Panc1 (cell line): Measurements from ENCODE around the gene DDX53.

Experiments
- SIN3A ChIP-seq: IDR thresholded peaks from 2 replicates; pipeline ENCODE4 v1.6.1; 2012; ENCODE audit warnings: low read depth, mild to moderate bottlenecking, low read length, moderate library complexity, borderline replicate concordance; ENCODE audit not compliant: insufficient read depth
- TF ChIP-seq, protein P1 (sequence below): fragments of 450-650 bp; IDR thresholded peaks from 2 replicates; pipeline ENCODE4 v1.5.1; 2017; ENCODE audit warnings: mild to moderate bottlenecking

DNA sequence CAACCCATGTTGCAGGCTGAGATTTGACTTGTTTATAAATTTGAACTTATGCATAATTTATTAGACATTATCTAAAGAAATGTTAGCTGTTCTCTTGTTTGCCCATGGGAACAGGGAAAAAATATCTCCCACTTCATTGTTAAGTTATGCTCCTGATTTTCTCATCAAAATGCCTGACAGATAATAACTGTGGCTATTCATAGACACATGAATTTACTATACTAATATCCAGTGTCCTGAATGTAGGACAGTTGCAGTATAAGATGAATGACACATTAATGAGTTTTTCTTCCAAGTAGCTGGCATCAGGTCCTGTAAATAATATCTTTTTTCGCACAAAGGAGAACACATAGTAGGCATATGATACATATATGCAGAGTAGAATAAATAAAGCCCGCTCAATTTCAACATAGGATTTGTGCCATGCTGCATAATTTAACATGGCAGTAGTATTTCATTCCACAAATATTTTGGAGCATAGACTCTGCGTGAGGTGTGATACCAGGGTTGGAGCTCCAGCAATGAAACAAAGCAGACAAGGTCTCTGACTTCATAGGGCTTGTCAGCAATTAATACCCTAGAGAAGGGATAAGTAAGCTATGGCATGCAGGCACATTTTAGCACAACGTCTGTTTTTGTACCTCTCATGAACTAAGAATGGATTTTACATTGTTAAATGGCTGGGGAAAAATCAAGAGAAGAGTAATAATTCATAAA, 40.4 kb upstream of the DDX53 start:
- TF ChIP-seq, protein P1, sequence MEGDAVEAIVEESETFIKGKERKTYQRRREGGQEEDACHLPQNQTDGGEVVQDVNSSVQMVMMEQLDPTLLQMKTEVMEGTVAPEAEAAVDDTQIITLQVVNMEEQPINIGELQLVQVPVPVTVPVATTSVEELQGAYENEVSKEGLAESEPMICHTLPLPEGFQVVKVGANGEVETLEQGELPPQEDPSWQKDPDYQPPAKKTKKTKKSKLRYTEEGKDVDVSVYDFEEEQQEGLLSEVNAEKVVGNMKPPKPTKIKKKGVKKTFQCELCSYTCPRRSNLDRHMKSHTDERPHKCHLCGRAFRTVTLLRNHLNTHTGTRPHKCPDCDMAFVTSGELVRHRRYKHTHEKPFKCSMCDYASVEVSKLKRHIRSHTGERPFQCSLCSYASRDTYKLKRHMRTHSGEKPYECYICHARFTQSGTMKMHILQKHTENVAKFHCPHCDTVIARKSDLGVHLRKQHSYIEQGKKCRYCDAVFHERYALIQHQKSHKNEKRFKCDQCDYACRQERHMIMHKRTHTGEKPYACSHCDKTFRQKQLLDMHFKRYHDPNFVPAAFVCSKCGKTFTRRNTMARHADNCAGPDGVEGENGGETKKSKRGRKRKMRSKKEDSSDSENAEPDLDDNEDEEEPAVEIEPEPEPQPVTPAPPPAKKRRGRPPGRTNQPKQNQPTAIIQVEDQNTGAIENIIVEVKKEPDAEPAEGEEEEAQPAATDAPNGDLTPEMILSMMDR = no peak
- no peak for TF ChIP-seq SIN3A
